GM13977 (cell line): ENCODE data around the gene PLGRKT.
"Not testable (repeated sequence)": the region's sequence is repeated elsewhere in the genome, so short reads cannot be mapped to it uniquely, and the experiment has no call there.

Experiments
- DNase-seq: peaks from one replicate; pipeline ENCODE4 v3.0.0; 2012; ENCODE audit warnings: low spot score
- CTCF ChIP-seq: IDR thresholded peaks from 2 replicates; pipeline ENCODE4 v1.5.1; 2012; ENCODE audit warnings: mild to moderate bottlenecking, control low read depth; ENCODE audit not compliant: insufficient read depth; ENCODE audit errors: extremely low read depth, missing control alignments
- in situ Hi-C: fragments of 300-500 bp; cut with MboI; formaldehyde crosslinking; loops from one replicate; pipeline ENCODE4 v1.12.0; 2022; ENCODE audit warnings: low sequenced_read_pairs, low pct_unique_long_range_greater_than_20kb, mixed read lengths, inconsistent platforms; ENCODE audit not compliant: unreplicated experiment

PLGRKT gene

GRCh38 chr9:5440426-5440825 lies 2.7 kb upstream of the PLGRKT start:
- DNase-seq, result no peak
- no peak for TF ChIP-seq CTCF
- in situ Hi-C loops, result loop anchor here (10.0 to 25.0 kb wide), 4 partner anchors 154 to 686 kb away; partner anchors contain the start of gene JAK2

GRCh38 chr9:5438301-5439162 lies 807 bp upstream of the PLGRKT start:
- DNase-seq, result no peak
- TF ChIP-seq CTCF, result no peak
- in situ Hi-C loops, result loop anchor here (25.0 kb wide), 1 partner anchor 451 kb away; the partner anchor contains the start of gene JAK2

GRCh38 chr9:5436441-5436840 lies 1.3 kb downstream of the PLGRKT start:
- no peak for TF ChIP-seq CTCF

GRCh38 chr9:5435912-5436311 lies 1.8 kb downstream of the PLGRKT start:
- in situ Hi-C loops, result loop anchor here (25.0 kb wide), 1 partner anchor 449 kb away; the partner anchor contains the start of gene JAK2
- no peak for DNase-seq
- TF ChIP-seq CTCF, result no peak

More at GRCh38 chr9:5436441-5436840, 1.3 kb downstream of the PLGRKT start:
- no peak for DNase-seq
- in situ Hi-C loops, result loop anchor here (25.0 kb wide), 1 partner anchor 449 kb away; the partner anchor contains the start of gene JAK2

- in situ Hi-C loops, result loop anchor here (25.0 kb wide), 1 partner anchor 447 kb away; the partner anchor contains the start of gene JAK2
- not testable (repeated sequence) for DNase-seq
Observed at GRCh38 chr9:5433841-5434810, 3.6 kb downstream of the PLGRKT start.

- in situ Hi-C loops, result loop anchor here (25.0 kb wide), 1 partner anchor 446 kb away; the partner anchor contains the start of gene JAK2
- not testable (repeated sequence) for DNase-seq
Observed at GRCh38 chr9:5433328-5433727, 4.4 kb downstream of the PLGRKT start.

GRCh38 chr9:5432890-5433289 lies 4.8 kb downstream of the PLGRKT start:
- not testable (repeated sequence) for DNase-seq
- in situ Hi-C loops, result loop anchor here (25.0 kb wide), 1 partner anchor 446 kb away; the partner anchor contains the start of gene JAK2

GRCh38 chr9:5430912-5431311 lies 6.8 kb downstream of the PLGRKT start:
- no peak for TF ChIP-seq CTCF
- DNase-seq, result no peak
- in situ Hi-C loops, result loop anchor here (25.0 kb wide), 1 partner anchor 444 kb away; the partner anchor contains the start of gene JAK2
